SK-N-SH (cell line): ENCODE measurements around the gene DSCAML1. TPM values are rescaled to one million over a fixed set of nuclear protein-coding genes. Genes with fewer than 3 reads are reported as not detected.

Source experiments
- CTCF ChIA-PET: fragments of 300-600, 350-600 bp; formaldehyde crosslinking; extraction: SDS; loops from one replicate; lab custom pipeline; 2021; lab: Yijun Ruan, JAX
- POLR2A ChIA-PET: fragments of 350-600 bp; sonication (Branson Sonifier 250); formaldehyde crosslinking; extraction: SDS; loops from one replicate; lab custom pipeline; 2020; ENCODE audit warnings: antibody characterized with exemption, inconsistent platforms; lab: Yijun Ruan, JAX
- DNase-seq: peaks from one replicate; pipeline ENCODE4 v3.0.0; 2012
- H2AFZ ChIP-seq: fragments of 200-600 bp; sonication (generic); 2 replicates; pipeline ENCODE4 v1.8.1; 2016; ENCODE audit warnings: antibody characterized with exemption, mild to moderate bottlenecking, low read depth
- H3F3A ChIP-seq: fragments of 200-600 bp; sonication (generic); replicated peaks from 2 replicates; pipeline ENCODE3; 2016; ENCODE audit warnings: antibody characterized with exemption, mild to moderate bottlenecking; ENCODE audit not compliant: insufficient read depth
- H3K27ac ChIP-seq, 2 experiments: fragments of 200-500 bp in 1 of 2; fragments of 200-600 bp in 1 of 2; sonication (Bioruptor generic) in 1 of 2; sonication (generic), shearing (Covaris generic) in 1 of 2; 2 replicates each; pipeline versions ENCODE4 v1.5.1 to v1.6.1; 2014 to 2016; ENCODE audit warnings: low read depth in 2 of 2, inconsistent platforms in 1 of 2, low read length in 1 of 2, mild to moderate bottlenecking in 1 of 2, mixed read lengths in 1 of 2
- H3K27me3 ChIP-seq: fragments of 200-600 bp; sonication (generic), shearing (Covaris generic); 2 replicates; pipeline ENCODE4 v1.6.1; 2016; ENCODE audit warnings: mixed run types; ENCODE audit not compliant: insufficient read depth
- H3K36me3 ChIP-seq, 2 experiments: fragments of 200-500 bp in 1 of 2; fragments of 200-600 bp in 1 of 2; sonication (Bioruptor generic) in 1 of 2; sonication (generic) in 1 of 2; replicated peaks in 1 of 2; 2 replicates each; pipeline versions ENCODE3 to v1.5.1; 2014 to 2016; ENCODE audit warnings: low read length in 1 of 2, mild to moderate bottlenecking in 1 of 2; ENCODE audit not compliant: insufficient read depth in 2 of 2, control insufficient read depth in 1 of 2
- H3K4me1 ChIP-seq, 2 experiments: fragments of 200-500 bp in 1 of 2; fragments of 200-600 bp in 1 of 2; sonication (Bioruptor generic) in 1 of 2; sonication (generic), shearing (Covaris generic) in 1 of 2; 2 replicates each; pipeline versions ENCODE4 v1.5.1 to v1.6.1; 2014 to 2016; ENCODE audit warnings: low read depth in 1 of 2, low read length in 1 of 2, mixed run types in 1 of 2; ENCODE audit not compliant: insufficient read depth in 2 of 2, control insufficient read depth in 1 of 2
- H3K4me2 ChIP-seq: fragments of 200-600 bp; sonication (generic), shearing (Covaris generic); 2 replicates; pipeline ENCODE4 v1.6.1; 2017; ENCODE audit warnings: mixed run types
- H3K4me3 ChIP-seq, 2 experiments: fragments of 200-500 bp in 1 of 2; fragments of 200-600 bp in 1 of 2; sonication (Bioruptor generic) in 1 of 2; sonication (generic), shearing (Covaris generic) in 1 of 2; 2 replicates each; pipeline versions ENCODE4 v1.5.1 to v1.8.1; 2014 to 2016; ENCODE audit warnings: low read depth in 2 of 2, inconsistent platforms in 1 of 2, low read length in 1 of 2, mild to moderate bottlenecking in 1 of 2, mixed read lengths in 1 of 2, moderate library complexity in 1 of 2
- H3K79me2 ChIP-seq: fragments of 200-600 bp; sonication (generic); 2 replicates; pipeline ENCODE4 v1.8.1; 2017; ENCODE audit warnings: mild to moderate bottlenecking; ENCODE audit not compliant: insufficient read depth
- H3K9ac ChIP-seq: fragments of 200-600 bp; sonication (generic); 2 replicates; pipeline ENCODE4 v1.6.1; 2017; ENCODE audit warnings: mixed run types
- H3K9me2 ChIP-seq: fragments of 200-600 bp; sonication (generic); 2 replicates; pipeline ENCODE4 v1.6.1; 2017; ENCODE audit warnings: mixed run types
- H3K9me3 ChIP-seq: fragments of 200-600 bp; sonication (generic); 2 replicates; pipeline ENCODE4 v1.6.1; 2017; ENCODE audit warnings: mixed run types, mild to moderate bottlenecking, moderate library complexity
- H4K20me1 ChIP-seq: fragments of 200-600 bp; sonication (generic); 2 replicates; pipeline ENCODE4 v1.6.1; 2017; ENCODE audit warnings: mild to moderate bottlenecking, mixed run types; ENCODE audit not compliant: insufficient read depth
- CHD2 ChIP-seq: fragments of 150-350 bp; IDR thresholded peaks from 2 replicates; pipeline ENCODE4 v1.6.1; 2018; ENCODE audit warnings: low read length; ENCODE audit not compliant: partially characterized antibody
- ELF1 ChIP-seq: IDR thresholded peaks from 2 replicates; pipeline ENCODE4 v1.4.0; 2012
- FOSL2 ChIP-seq: IDR thresholded peaks from 2 replicates; pipeline ENCODE4 v1.4.0; 2012; ENCODE audit warnings: low read depth, mild to moderate bottlenecking, moderate library complexity, borderline replicate concordance
- GATA2 ChIP-seq: sonication (generic); formaldehyde crosslinking; IDR thresholded peaks from 2 replicates; pipeline ENCODE4 v1.5.0; 2020; ENCODE audit warnings: mild to moderate bottlenecking, missing genetic modification reagents
- MAX ChIP-seq: IDR thresholded peaks from 2 replicates; pipeline ENCODE4 v1.4.0; 2012; ENCODE audit warnings: low read depth
- MEF2A ChIP-seq: IDR thresholded peaks from 2 replicates; pipeline ENCODE4 v1.4.0; 2012; ENCODE audit warnings: low read depth, borderline replicate concordance
- MXI1 ChIP-seq: IDR thresholded peaks from 2 replicates; pipeline ENCODE4 v1.6.1; 2012; ENCODE audit warnings: mild to moderate bottlenecking, low read depth, low read length, improper control_type of control experiment
- POLR2AphosphoS5 ChIP-seq: IDR thresholded peaks from 2 replicates; pipeline ENCODE4 v1.6.1; 2012; ENCODE audit warnings: low read depth, low read length
- RCOR1 ChIP-seq: fragments of 150-350 bp; IDR thresholded peaks from 2 replicates; pipeline ENCODE4 v1.6.1; 2017; ENCODE audit warnings: antibody characterized with exemption, low read length
- SIN3A ChIP-seq: IDR thresholded peaks from 2 replicates; pipeline ENCODE4 v1.6.1; 2012; ENCODE audit warnings: low read depth, mild to moderate bottlenecking, low read length, moderate library complexity, borderline replicate concordance
- TAF1 ChIP-seq: IDR thresholded peaks from 2 replicates; pipeline ENCODE4 v1.6.1; 2012; ENCODE audit warnings: low read depth, mild to moderate bottlenecking, low read length, moderate library complexity, borderline replicate concordance
- TCF12 ChIP-seq: IDR thresholded peaks from 2 replicates; pipeline ENCODE4 v1.4.0; 2012
- USF1 ChIP-seq: IDR thresholded peaks from 2 replicates; pipeline ENCODE4 v1.4.0; 2012; ENCODE audit warnings: low read depth, borderline replicate concordance
- WGBS: methylation state at CpG from one replicate; pipeline ENCODE4 v1.1.6; 2017; ENCODE audit warnings: low lambda C conversion rate; 5-methylcytosine and 5-hydroxymethylcytosine counted together
- polyA plus RNA-seq, 3 experiments: library from polyadenylated mRNA; depleted of rRNA; stranded (reverse); fragments of >200 nt; gene quantifications; 2 replicates each; pipeline ENCODE4 v1.2.3, GENCODE V29; 2012
- TF ChIP-seq, protein P1 (sequence below): IDR thresholded peaks from 2 replicates; pipeline ENCODE4; 2012
- TF ChIP-seq, protein P2 (sequence below): fragments of 150-350 bp; IDR thresholded peaks from 2 replicates; pipeline ENCODE4 v1.6.1; 2017; ENCODE audit warnings: antibody characterized with exemption, low read length, low read depth, borderline replicate concordance

DSCAML1 gene
- polyA plus RNA-seq, 1 of the 3 experiments (the other 2 are of a cell fraction), result not detected

GRCh38 chr11:117520201-117520600 lies 276.8 kb downstream of the DSCAML1 start:
- POLR2A ChIA-PET, result interaction anchor here (0.6 kb wide), 1 partner anchor 53 kb away, joined by 3 read pairs; no protein-coding TSS in a partner anchor
- Histone ChIP-seq H3K9ac (no peak overlapping the region), H3K79me2 (no peaks in the 10 kb centered on the region), H3F3A (no peaks in the 10 kb centered on the region), H3K27me3 (no peaks in the 10 kb centered on the region), H3K36me3 (no peaks in the 10 kb centered on the region), H2AFZ (no peak overlapping the region), H3K4me1 (peaks cover 0 to 30% of the 10 kb centered on the region in 2 experiments; a peak in 2 of 4 replicates), H4K20me1 (no peaks in the 10 kb centered on the region), H3K9me2 (no peaks in the 10 kb centered on the region), H3K9me3 (no peaks in the 10 kb centered on the region), H3K4me2 (no peak overlapping the region), H3K27ac (no peak overlapping the region), H3K4me3 (no peak overlapping the region)
- 31% methylated on average over 3 of the region's 3 CpGs for WGBS
- DNase-seq, result no peak
- TF ChIP-seq GATA2 (CRISPR knock-in tag), result no peak
- no peak for TF ChIP-seq RCOR1
- no peak for TF ChIP-seq CHD2
- TF ChIP-seq TAF1, result no peak
- TF ChIP-seq MAX, result no peak
- no peak for TF ChIP-seq FOSL2
- TF ChIP-seq POLR2AphosphoS5, result no peak
- TF ChIP-seq SIN3A, result no peak
- no peak for TF ChIP-seq TCF12
- CTCF ChIA-PET, result interaction anchor here (0.7 to 2.1 kb wide), 4 partner anchors 9 to 94 kb away, joined by 3 to 10 read pairs (median 4); no protein-coding TSS in a partner anchor

- Histone ChIP-seq H3K27ac (no peak overlapping the region), H3K4me2 (no peak overlapping the region), H3F3A (no peaks in the 10 kb centered on the region), H3K9ac (no peak overlapping the region), H3K79me2 (no peaks in the 10 kb centered on the region), H3K27me3 (no peaks in the 10 kb centered on the region), H3K9me3 (no peaks in the 10 kb centered on the region)
- CTCF ChIA-PET, result interaction anchor here (2.1 kb wide), 1 partner anchor 8 kb away, joined by 10 read pairs; no protein-coding TSS in a partner anchor
- DNase-seq, result no peak
- WGBS, result 45% methylated on average over 4 of the region's 4 CpGs
- TF ChIP-seq POLR2AphosphoS5, result no peak
- TF ChIP-seq SIN3A, result no peak
- TF ChIP-seq, protein P1, sequence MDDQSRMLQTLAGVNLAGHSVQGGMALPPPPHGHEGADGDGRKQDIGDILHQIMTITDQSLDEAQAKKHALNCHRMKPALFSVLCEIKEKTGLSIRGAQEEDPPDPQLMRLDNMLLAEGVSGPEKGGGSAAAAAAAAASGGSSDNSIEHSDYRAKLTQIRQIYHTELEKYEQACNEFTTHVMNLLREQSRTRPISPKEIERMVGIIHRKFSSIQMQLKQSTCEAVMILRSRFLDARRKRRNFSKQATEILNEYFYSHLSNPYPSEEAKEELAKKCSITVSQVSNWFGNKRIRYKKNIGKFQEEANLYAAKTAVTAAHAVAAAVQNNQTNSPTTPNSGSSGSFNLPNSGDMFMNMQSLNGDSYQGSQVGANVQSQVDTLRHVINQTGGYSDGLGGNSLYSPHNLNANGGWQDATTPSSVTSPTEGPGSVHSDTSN, result no peak
- no peak for TF ChIP-seq MAX
- TF ChIP-seq MEF2A, result no peak
- TF ChIP-seq, protein P2, sequence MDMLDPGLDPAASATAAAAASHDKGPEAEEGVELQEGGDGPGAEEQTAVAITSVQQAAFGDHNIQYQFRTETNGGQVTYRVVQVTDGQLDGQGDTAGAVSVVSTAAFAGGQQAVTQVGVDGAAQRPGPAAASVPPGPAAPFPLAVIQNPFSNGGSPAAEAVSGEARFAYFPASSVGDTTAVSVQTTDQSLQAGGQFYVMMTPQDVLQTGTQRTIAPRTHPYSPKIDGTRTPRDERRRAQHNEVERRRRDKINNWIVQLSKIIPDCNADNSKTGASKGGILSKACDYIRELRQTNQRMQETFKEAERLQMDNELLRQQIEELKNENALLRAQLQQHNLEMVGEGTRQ, result no peak
- TF ChIP-seq MXI1, result no peak
- TF ChIP-seq FOSL2, result no peak
- no peak for TF ChIP-seq CHD2
- no peak for TF ChIP-seq RCOR1
- no peak for TF ChIP-seq ELF1
- no peak for TF ChIP-seq USF1
- TF ChIP-seq, all 33 proteins: peak for 0
- Histone ChIP-seq H3K36me3 (no peaks in the 10 kb centered on the region), H3K9me2 (no peaks in the 10 kb centered on the region), H3K4me1 (peaks cover 0 to 24% of the 10 kb centered on the region in 2 experiments; a peak in 2 of 4 replicates), H4K20me1 (no peaks in the 10 kb centered on the region), H3K4me3 (no peak overlapping the region), H2AFZ (no peak overlapping the region)
- POLR2A ChIA-PET, result no interaction called here
Observed at GRCh38 chr11:117519590-117519989, 277.4 kb downstream of the DSCAML1 start.
